OCI-LY7 (cell line): Measurements from ENCODE around the gene RTEL1. TPM values are rescaled to one million over a fixed set of nuclear protein-coding genes. Genes with fewer than 3 reads are reported as not detected.

ENCODE experiments used
- BruUV-seq: library from RNA; stranded (reverse); fragments of 400-500 nt; replicated peaks from 2 replicates; lab custom pipeline; 2021; lab: Mats Ljungman, UMichigan
- CTCF ChIA-PET: fragments of 300-600 bp; sonication (Branson Sonifier 250); formaldehyde crosslinking; loops from one replicate; lab custom pipeline; 2022; ENCODE audit warnings: antibody characterized with exemption; ENCODE audit not compliant: unreplicated experiment; lab: Charles Lee
- POLR2A ChIA-PET: fragments of 300-600 bp; sonication (Branson Sonifier 250); formaldehyde crosslinking; loops from one replicate; lab custom pipeline; 2022; ENCODE audit warnings: antibody characterized with exemption; lab: Charles Lee
- DNase-seq: peaks from one replicate; pipeline ENCODE4 v3.0.0-alpha.2; 2015; ENCODE audit warnings: low spot score
- H2AFZ ChIP-seq: fragments of 200-600 bp; sonication (generic), shearing (Covaris generic); 2 replicates; pipeline ENCODE4 v1.6.1; 2014; ENCODE audit warnings: mild to moderate bottlenecking, antibody characterized with exemption, low read length, moderate library complexity
- H3K27ac ChIP-seq: fragments of 200-600 bp; sonication (generic); 2 replicates; pipeline ENCODE4 v1.5.1; 2014; ENCODE audit warnings: mixed run types, low read depth, mild to moderate bottlenecking, moderate library complexity, low read length, inconsistent platforms; ENCODE audit not compliant: poor library complexity, severe bottlenecking
- H3K36me3 ChIP-seq: fragments of 200-600 bp; sonication (generic); 2 replicates; pipeline ENCODE4 v1.6.1; 2014; ENCODE audit warnings: mild to moderate bottlenecking, antibody characterized with exemption, low read length, moderate library complexity, mixed read lengths; ENCODE audit not compliant: insufficient read depth
- H3K4me1 ChIP-seq: fragments of 200-600 bp; sonication (generic); 2 replicates; pipeline ENCODE4 v1.5.1; 2014; ENCODE audit warnings: mild to moderate bottlenecking, low read length; ENCODE audit not compliant: insufficient read depth, poor library complexity, severe bottlenecking
- H3K4me2 ChIP-seq: fragments of 200-600 bp; sonication (generic); 2 replicates; pipeline ENCODE4 v1.6.1; 2014; ENCODE audit warnings: mild to moderate bottlenecking, low read length
- H3K4me3 ChIP-seq: fragments of 200-600 bp; sonication (generic); 2 replicates; pipeline ENCODE4 v1.5.1; 2014; ENCODE audit warnings: mild to moderate bottlenecking, low read depth, low read length; ENCODE audit not compliant: poor library complexity, severe bottlenecking
- H3K79me2 ChIP-seq: fragments of 200-600 bp; sonication (generic); 2 replicates; pipeline ENCODE4 v1.6.1; 2016; ENCODE audit warnings: low read depth, mild to moderate bottlenecking, low read length, moderate library complexity, mixed read lengths; ENCODE audit not compliant: insufficient read depth
- H3K9me2 ChIP-seq: fragments of 200-600 bp; sonication (generic); 2 replicates; pipeline ENCODE4 v1.6.1; 2016; ENCODE audit warnings: mild to moderate bottlenecking, low read length, mixed read lengths; ENCODE audit not compliant: insufficient read depth
- H3K9me3 ChIP-seq: fragments of 200-600 bp; sonication (generic); 2 replicates; pipeline ENCODE4 v1.6.1; 2014; ENCODE audit warnings: mild to moderate bottlenecking, mixed run types, low read length, mixed read lengths
- H4K20me1 ChIP-seq: fragments of 200-600 bp; sonication (generic); 2 replicates; pipeline ENCODE4 v1.6.1; 2014; ENCODE audit warnings: mild to moderate bottlenecking, antibody characterized with exemption, low read length, moderate library complexity, mixed read lengths; ENCODE audit not compliant: insufficient read depth
- CTCF ChIP-seq: fragments of 200-600 bp; sonication (generic); conservative IDR thresholded peaks from 2 replicates; pipeline ENCODE4 v1.5.1; 2014; ENCODE audit warnings: mild to moderate bottlenecking, antibody characterized with exemption, low read length, moderate library complexity, mixed read lengths
- EZH2phosphoT487 ChIP-seq: fragments of 200-600 bp; sonication (generic); IDR thresholded peaks from 2 replicates; pipeline ENCODE4 v1.6.1; 2018; ENCODE audit warnings: low read depth, borderline replicate concordance, mild to moderate bottlenecking, mixed run types, antibody characterized with exemption, low read length, moderate library complexity, mixed read lengths
- intact Hi-C: fragments of 100-400 bp; cut with micrococcal nuclease; formaldehyde crosslinking; loops from one replicate; pipeline ENCODE4 v1.10.0; 2022; ENCODE audit not compliant: unreplicated experiment
- total RNA-seq, 2 experiments: library from RNA; depleted of rRNA in 1 of 2; stranded (reverse); fragments of >200 nt in 1 of 2; shearing (Covaris generic) in 1 of 2; gene quantifications; 2 replicates each; pipeline ENCODE4 v1.2.3, GENCODE V29; 2014 to 2022

Gene RTEL1
- total RNA-seq, 2 experiments from 2014 or later: 22.5 to 47.2 TPM

- no peak for DNase-seq
- BruUV-seq: no TSS peak
- intact Hi-C loops: no loop called here
- Histone ChIP-seq H3K4me1 (peaks cover 7% of the 10 kb centered on the region), H3K4me2 (no peak overlapping the region), H3K4me3 (no peak overlapping the region), H2AFZ (no peak overlapping the region), H3K27ac (no peak overlapping the region), H3K36me3 (peaks cover 48% of the 10 kb centered on the region), H3K79me2 (peaks cover 13% of the 10 kb centered on the region; the same call in 1 of the 2 replicates), H4K20me1 (no peaks in the 10 kb centered on the region), H3K9me2 (no peaks in the 10 kb centered on the region), H3K9me3 (no peaks in the 10 kb centered on the region)
- TF ChIP-seq EZH2phosphoT487 (no peak), CTCF (no peak)
- ChIA-PET POLR2A (no interaction called here), CTCF (no interaction called here)
These were observed 4.7 kb downstream of the RTEL1 start for GRCh38 chr20:63662813-63663189.

- Histone ChIP-seq H3K79me2 (peaks cover 13% of the 10 kb centered on the region; the same call in 1 of the 2 replicates), H3K4me2 (no peak overlapping the region), H4K20me1 (no peaks in the 10 kb centered on the region), H3K27ac (no peak overlapping the region), H3K4me1 (peaks cover 5% of the 10 kb centered on the region), H3K9me2 (no peaks in the 10 kb centered on the region), H3K36me3 (peaks cover 55% of the 10 kb centered on the region), H3K9me3 (no peaks in the 10 kb centered on the region), H2AFZ (no peak overlapping the region), H3K4me3 (no peak overlapping the region)
- CTCF ChIA-PET: interaction anchor here (0.7 kb wide), 1 partner anchor 204 kb away, joined by 3 read pairs; no protein-coding TSS in a partner anchor
- BruUV-seq: no TSS peak
- POLR2A ChIA-PET: no interaction called here
- no peak for TF ChIP-seq EZH2phosphoT487
- no peak for TF ChIP-seq CTCF
- intact Hi-C loops: no loop called here
- DNase-seq: no peak
These were observed 5.4 kb downstream of the RTEL1 start for GRCh38 chr20:63663332-63664066.
